ENCODE results near the gene GJD4.

The GJD4 gene

GRCh38 chr10:35657621-35658020, 52.5 kb downstream of the GJD4 start:
- no peak for DNase-seq (ENCODE audit: low read depth)
